NCI-H82 (cell line): ENCODE measurements around the gene VHLL.

ENCODE experiments used
- DNase-seq: peaks from one replicate; lab custom pipeline; 2025; lab: John Stamatoyannopoulos, UW

VHLL gene

GRCh38 chr1:156291226-156292061 is 7.7 kb downstream of the VHLL start:
- DNase-seq: peak; percentile 68

GRCh38 chr1:156289857-156290256 is 9.2 kb downstream of the VHLL start:
- no peak for DNase-seq

GRCh38 chr1:156286061-156286460 is 13.0 kb downstream of the VHLL start:
- no peak for DNase-seq

DNA sequence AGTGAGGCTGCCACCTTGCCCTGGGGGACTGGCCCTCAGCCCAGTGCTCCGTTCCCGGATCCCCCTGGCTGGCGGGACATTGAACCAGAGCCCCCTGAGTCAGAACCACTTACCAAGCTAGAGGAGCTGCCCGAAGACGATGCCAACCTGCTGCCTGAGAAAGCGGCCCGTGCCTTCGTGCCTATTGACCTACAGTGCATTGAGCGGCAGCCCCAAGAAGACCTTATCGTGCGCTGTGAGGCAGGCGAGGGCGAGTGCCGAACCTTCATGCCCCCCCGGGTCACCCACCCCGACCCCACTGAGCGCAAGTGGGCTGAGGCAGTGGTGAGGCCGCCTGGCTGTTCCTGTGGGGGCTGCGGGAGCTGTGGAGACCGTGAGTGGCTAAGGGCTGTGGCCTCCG is 13.7 kb downstream of the VHLL start:
- no peak for DNase-seq

GRCh38 chr1:156284757-156285156 is 14.3 kb downstream of the VHLL start:
- DNase-seq: no peak

- DNase-seq: no peak
These were observed 15.0 kb downstream of the VHLL start, which contains the start of gene TMEM79 for GRCh38 chr1:156284112-156284511. Gene TMEM79 (plus strand): TSS chr1:156284325. CDS start chr1:156285227, 902 bp downstream.

- DNase-seq: peak; percentile 56
These were observed 15.6 kb downstream of the VHLL start for GRCh38 chr1:156283521-156283920.

GRCh38 chr1:156282479-156283222 is 16.5 kb downstream of the VHLL start, which contains the start of gene SMG5:
Gene SMG5 (minus strand): TSS chr1:156282825. CDS start chr1:156282680, 145 bp downstream.
- DNase-seq: peak; percentile 100

- peak; percentile 75 for DNase-seq
These were observed 17.2 kb downstream of the VHLL start for GRCh38 chr1:156281693-156282478.

DNA sequence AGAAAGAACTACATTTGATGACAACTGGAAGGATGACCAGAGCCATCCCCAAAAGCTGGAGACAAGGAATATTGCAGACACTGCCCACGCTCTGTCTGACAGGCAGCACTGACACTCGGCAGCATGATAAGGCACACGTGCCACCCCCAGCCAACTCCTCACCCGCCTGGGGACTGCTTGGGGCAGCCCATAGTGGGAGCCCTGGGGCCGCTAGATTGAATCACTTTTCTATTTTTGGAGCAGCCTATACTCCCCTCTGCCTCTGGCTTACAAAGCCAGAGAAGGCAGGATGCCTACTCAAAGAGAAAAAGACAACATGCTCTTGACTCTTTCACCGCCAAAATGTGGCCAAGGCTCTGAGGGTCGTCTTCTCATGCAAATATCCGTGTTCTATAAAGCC is 17.8 kb downstream of the VHLL start:
- no peak for DNase-seq

GRCh38 chr1:156279837-156280236 is 19.3 kb downstream of the VHLL start:
- DNase-seq: no peak

GRCh38 chr1:156276966-156277381 is 22.1 kb downstream of the VHLL start:
- no peak for DNase-seq

DNA sequence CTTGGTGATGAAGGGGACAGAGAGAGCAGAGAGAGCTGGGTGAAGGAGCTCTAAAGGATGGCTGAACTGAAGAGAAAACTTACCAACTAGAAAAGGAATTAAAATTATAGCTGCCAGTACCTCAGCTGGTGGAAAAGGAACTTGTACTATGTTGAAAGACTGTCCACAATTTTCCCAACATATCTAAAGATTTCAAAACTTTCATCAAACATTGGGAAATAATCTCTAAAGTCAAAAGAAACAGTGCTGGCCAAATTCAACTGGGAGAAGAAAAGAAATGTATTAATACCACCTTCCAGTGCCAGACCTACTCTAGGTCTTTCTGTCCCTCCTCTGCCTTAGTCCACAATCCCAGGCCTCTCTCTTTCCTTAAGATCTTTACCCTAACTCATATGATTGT is 22.6 kb downstream of the VHLL start:
- DNase-seq: no peak

- DNase-seq: no peak
These were observed 28.8 kb downstream of the VHLL start for GRCh38 chr1:156270314-156270713.

- DNase-seq: no peak
These were observed 30.8 kb downstream of the VHLL start for GRCh38 chr1:156268336-156268735.

- DNase-seq: no peak
These were observed 33.1 kb downstream of the VHLL start for GRCh38 chr1:156266051-156266450.

DNA sequence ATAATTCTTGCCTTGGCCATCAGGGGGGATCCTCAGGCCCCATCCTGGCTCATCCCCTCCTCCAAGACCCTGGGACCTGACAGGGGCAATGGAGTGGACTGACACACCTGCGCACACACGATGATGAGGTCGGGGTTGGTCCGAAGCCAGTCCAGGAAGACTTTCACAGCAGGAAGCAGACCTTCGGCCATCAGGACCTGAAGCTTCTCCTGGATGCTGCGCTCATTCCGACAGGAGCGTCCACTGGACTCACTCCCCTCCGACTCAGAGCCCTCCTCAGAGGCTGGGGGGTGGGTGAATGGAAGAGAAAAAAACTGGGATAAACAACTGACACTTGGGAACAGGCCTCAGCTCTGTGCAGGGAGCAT is 35.8 kb downstream of the VHLL start:
- no peak for DNase-seq

- DNase-seq: no peak
These were observed 36.4 kb downstream of the VHLL start for GRCh38 chr1:156262461-156263287.

- no peak for DNase-seq
These were observed 38.2 kb downstream of the VHLL start for GRCh38 chr1:156260896-156261295.

DNA sequence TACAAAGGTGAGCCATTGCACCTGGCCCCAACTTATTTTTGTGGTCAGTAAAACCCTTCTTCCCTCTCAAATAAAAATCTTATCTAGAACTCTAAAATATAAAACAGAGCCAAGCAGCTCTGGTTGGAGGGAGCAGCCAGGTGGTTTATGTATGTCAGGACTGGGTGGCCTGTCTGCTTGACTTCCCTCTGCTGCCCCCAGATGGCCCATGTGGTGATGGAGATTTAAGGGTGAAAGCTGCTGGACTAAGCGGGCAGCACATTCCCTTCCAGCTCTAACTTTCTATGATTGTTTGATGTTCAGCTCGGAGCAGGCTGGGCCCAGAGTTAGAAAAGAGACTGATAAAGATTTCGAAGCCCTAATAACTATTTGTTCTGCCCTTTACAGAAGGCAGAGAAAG is 39.3 kb downstream of the VHLL start:
- DNase-seq: no peak

GRCh38 chr1:156258859-156259258 is 40.2 kb downstream of the VHLL start:
- DNase-seq: no peak
